ENCODE data around the gene SC5D. TPM values are rescaled to one million over a fixed set of nuclear protein-coding genes. Genes with fewer than 3 reads are reported as not detected.

SC5D gene
- total RNA-seq, 1 donor = 63.7 TPM

- peaks cover 33% of the 10 kb centered on the region for H3K27me3 ChIP-seq (ENCODE audit: insufficient read depth, low read length)
Observed at GRCh38 chr11:121323046-121323607, 30.6 kb downstream of the SC5D start.

DNA sequence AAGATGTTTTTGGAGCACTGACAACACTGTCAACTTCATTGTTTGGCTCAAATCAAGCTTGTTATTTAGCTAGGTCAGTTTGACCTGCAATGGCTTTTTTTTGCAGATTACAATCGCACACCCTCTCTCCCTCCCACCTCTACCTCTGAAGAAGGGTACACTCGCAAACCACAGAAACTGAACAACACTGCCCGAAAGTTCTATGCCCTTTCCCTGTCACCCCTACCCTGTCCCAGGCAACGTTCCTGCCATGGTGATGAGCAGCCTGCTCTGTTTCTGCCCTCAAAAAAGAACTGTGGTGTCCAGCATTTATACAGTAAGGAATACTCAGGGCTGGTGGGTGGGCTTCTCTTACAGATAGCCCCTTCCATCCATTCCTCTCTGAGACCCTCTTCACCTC lies 33.7 kb downstream of the SC5D start:
- Histone ChIP-seq H3K4me3 (ENCODE audit: insufficient read depth, low read length) (no peak overlapping the region), H3K4me1 (ENCODE audit: insufficient read depth, low read length) (no peaks in the 10 kb centered on the region), H4K20me1 (ENCODE audit: insufficient read depth, low read length) (no peaks in the 10 kb centered on the region), H3K79me2 (ENCODE audit: insufficient read depth, low read length) (no peaks in the 10 kb centered on the region), H3K36me3 (ENCODE audit: insufficient read depth, low read length) (no peaks in the 10 kb centered on the region), H3K27ac (ENCODE audit: low read depth, low read length) (no peak overlapping the region), H3K9me3 (ENCODE audit: low read depth, low read length) (no peaks in the 10 kb centered on the region), H2AFZ (ENCODE audit: low read length) (no peak overlapping the region), H3K4me2 (ENCODE audit: insufficient read depth, low read length) (no peak overlapping the region), H3K27me3 (ENCODE audit: insufficient read depth, low read length) (peaks cover 27% of the 10 kb centered on the region)
- no peak for DNase-seq (ENCODE audit: insufficient read length, low spot score, missing footprints)
- TF ChIP-seq, protein P1, sequence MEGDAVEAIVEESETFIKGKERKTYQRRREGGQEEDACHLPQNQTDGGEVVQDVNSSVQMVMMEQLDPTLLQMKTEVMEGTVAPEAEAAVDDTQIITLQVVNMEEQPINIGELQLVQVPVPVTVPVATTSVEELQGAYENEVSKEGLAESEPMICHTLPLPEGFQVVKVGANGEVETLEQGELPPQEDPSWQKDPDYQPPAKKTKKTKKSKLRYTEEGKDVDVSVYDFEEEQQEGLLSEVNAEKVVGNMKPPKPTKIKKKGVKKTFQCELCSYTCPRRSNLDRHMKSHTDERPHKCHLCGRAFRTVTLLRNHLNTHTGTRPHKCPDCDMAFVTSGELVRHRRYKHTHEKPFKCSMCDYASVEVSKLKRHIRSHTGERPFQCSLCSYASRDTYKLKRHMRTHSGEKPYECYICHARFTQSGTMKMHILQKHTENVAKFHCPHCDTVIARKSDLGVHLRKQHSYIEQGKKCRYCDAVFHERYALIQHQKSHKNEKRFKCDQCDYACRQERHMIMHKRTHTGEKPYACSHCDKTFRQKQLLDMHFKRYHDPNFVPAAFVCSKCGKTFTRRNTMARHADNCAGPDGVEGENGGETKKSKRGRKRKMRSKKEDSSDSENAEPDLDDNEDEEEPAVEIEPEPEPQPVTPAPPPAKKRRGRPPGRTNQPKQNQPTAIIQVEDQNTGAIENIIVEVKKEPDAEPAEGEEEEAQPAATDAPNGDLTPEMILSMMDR (IDR thresholded peaks at IDR 0.05; ENCODE audit: extremely low read depth, low read depth, low read length) = no peak

More at GRCh38 chr11:121323046-121323607, 30.6 kb downstream of the SC5D start:
- no peaks in the 10 kb centered on the region for H4K20me1 ChIP-seq (ENCODE audit: insufficient read depth, low read length)
- H3K27ac ChIP-seq (ENCODE audit: low read depth, low read length) = no peak overlapping the region
- no peak overlapping the region for H2AFZ ChIP-seq (ENCODE audit: low read length)
- no peak for DNase-seq (ENCODE audit: insufficient read length, low spot score, missing footprints)
- no peak overlapping the region for H3K4me3 ChIP-seq (ENCODE audit: insufficient read depth, low read length)
- no peaks in the 10 kb centered on the region for H3K4me1 ChIP-seq (ENCODE audit: insufficient read depth, low read length)
- no peaks in the 10 kb centered on the region for H3K79me2 ChIP-seq (ENCODE audit: insufficient read depth, low read length)
- no peaks in the 10 kb centered on the region for H3K9me3 ChIP-seq (ENCODE audit: low read depth, low read length)
- TF ChIP-seq, protein P1 (IDR thresholded peaks at IDR 0.05; ENCODE audit: extremely low read depth, low read depth, low read length) = no peak
- H3K36me3 ChIP-seq (ENCODE audit: insufficient read depth, low read length) = no peaks in the 10 kb centered on the region
- no peak overlapping the region for H3K4me2 ChIP-seq (ENCODE audit: insufficient read depth, low read length)

GRCh38 chr11:121327553-121327952 lies 35.0 kb downstream of the SC5D start:
- DNase-seq (ENCODE audit: insufficient read length, low spot score, missing footprints) = no peak
- Histone ChIP-seq H3K36me3 (ENCODE audit: insufficient read depth, low read length) (no peaks in the 10 kb centered on the region), H4K20me1 (ENCODE audit: insufficient read depth, low read length) (no peaks in the 10 kb centered on the region), H3K27ac (ENCODE audit: low read depth, low read length) (no peak overlapping the region), H3K4me2 (ENCODE audit: insufficient read depth, low read length) (no peak overlapping the region), H2AFZ (ENCODE audit: low read length) (no peak overlapping the region), H3K79me2 (ENCODE audit: insufficient read depth, low read length) (no peaks in the 10 kb centered on the region), H3K9me3 (ENCODE audit: low read depth, low read length) (no peaks in the 10 kb centered on the region), H3K4me1 (ENCODE audit: insufficient read depth, low read length) (no peaks in the 10 kb centered on the region), H3K27me3 (ENCODE audit: insufficient read depth, low read length) (peaks cover 27% of the 10 kb centered on the region), H3K4me3 (ENCODE audit: insufficient read depth, low read length) (no peak overlapping the region)
- TF ChIP-seq, protein P1 (IDR thresholded peaks at IDR 0.05; ENCODE audit: extremely low read depth, low read depth, low read length) = no peak

GRCh38 chr11:121328176-121328966 lies 35.8 kb downstream of the SC5D start:
- no peak overlapping the region for H3K27ac ChIP-seq (ENCODE audit: low read depth, low read length)
- H3K79me2 ChIP-seq (ENCODE audit: insufficient read depth, low read length) = no peaks in the 10 kb centered on the region
- no peaks in the 10 kb centered on the region for H3K36me3 ChIP-seq (ENCODE audit: insufficient read depth, low read length)
- no peaks in the 10 kb centered on the region for H3K9me3 ChIP-seq (ENCODE audit: low read depth, low read length)
- no peaks in the 10 kb centered on the region for H4K20me1 ChIP-seq (ENCODE audit: insufficient read depth, low read length)
- H3K4me2 ChIP-seq (ENCODE audit: insufficient read depth, low read length) = no peak overlapping the region
- H2AFZ ChIP-seq (ENCODE audit: low read length) = no peak overlapping the region
- no peak overlapping the region for H3K4me3 ChIP-seq (ENCODE audit: insufficient read depth, low read length)
- no peak for DNase-seq (ENCODE audit: insufficient read length, low spot score, missing footprints)
- TF ChIP-seq, protein P1 (IDR thresholded peaks at IDR 0.05; ENCODE audit: extremely low read depth, low read depth, low read length) = no peak
- peaks cover 28% of the 10 kb centered on the region for H3K27me3 ChIP-seq (ENCODE audit: insufficient read depth, low read length)
- no peaks in the 10 kb centered on the region for H3K4me1 ChIP-seq (ENCODE audit: insufficient read depth, low read length)
